SK-N-SH treated with all-trans-retinoic acid at 6 μM for 48 hours (cell line): ENCODE data around the gene C6orf120.

Experiments
- CSDC2 ChIP-seq: fragments of 250-450 bp; sonication (Bioruptor Pico); IDR thresholded peaks from 2 replicates; pipeline ENCODE4 v1.5.0; 2020; ENCODE audit warnings: mild to moderate bottlenecking, moderate library complexity
- GLIS3 ChIP-seq: fragments of 250-450 bp; sonication (Bioruptor Pico); IDR thresholded peaks from 2 replicates; pipeline ENCODE4 v1.5.0; 2020; ENCODE audit warnings: mild to moderate bottlenecking, moderate library complexity
- ISL1 ChIP-seq: fragments of 250-450 bp; sonication (Bioruptor Pico); IDR thresholded peaks from 2 replicates; pipeline ENCODE4 v2.1.2; 2022; ENCODE audit warnings: mild to moderate bottlenecking, moderate library complexity
- RARB ChIP-seq: fragments of 250-450 bp; sonication (Bioruptor Pico); IDR thresholded peaks from 2 replicates; pipeline ENCODE4 v1.8.0; 2021; ENCODE audit warnings: mild to moderate bottlenecking, moderate library complexity
- ZFP30 ChIP-seq: fragments of 450-650 bp; formaldehyde crosslinking; IDR thresholded peaks from 2 replicates; pipeline ENCODE4 v1.5.0; 2022; ENCODE audit warnings: mild to moderate bottlenecking, moderate library complexity

DNA sequence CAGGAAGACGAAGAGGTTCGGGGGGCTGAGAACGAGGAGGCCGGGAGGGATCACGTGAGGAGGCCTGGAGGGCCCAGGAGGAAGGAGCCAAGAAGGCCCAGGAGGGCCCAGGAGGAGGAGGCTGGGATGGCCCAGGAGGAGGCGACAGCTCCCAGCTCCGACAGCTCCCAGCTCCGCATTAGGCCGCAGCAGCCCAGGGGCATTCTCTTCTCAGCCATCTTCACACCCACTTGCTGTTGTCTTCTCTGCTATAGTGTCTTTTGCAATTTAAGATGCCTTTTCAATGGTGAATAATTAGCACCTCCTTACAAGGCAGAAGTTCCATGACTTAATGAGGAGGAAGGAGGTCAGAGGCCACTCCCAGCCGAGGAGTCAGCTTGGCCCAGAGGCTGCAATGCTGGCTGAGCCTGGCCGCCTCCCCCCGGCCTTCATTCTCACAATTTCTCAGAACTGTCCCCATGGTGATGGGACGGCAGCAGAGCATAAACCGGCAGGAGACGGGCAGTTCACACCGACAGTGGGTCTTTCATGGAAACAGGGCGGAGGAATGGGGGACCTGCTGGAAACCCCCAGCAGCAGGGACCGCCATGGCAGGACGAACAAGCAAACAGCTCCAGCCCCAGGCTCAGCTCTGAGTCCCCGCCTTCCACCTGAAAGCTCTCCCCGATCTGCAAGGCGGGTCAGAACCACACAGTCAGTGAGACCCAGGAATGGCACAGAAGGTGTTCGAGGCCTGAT lies 45.2 kb upstream of the C6orf120 start:
- no peak for TF ChIP-seq ZFP30 (CRISPR knock-in tag)
- no peak for TF ChIP-seq GLIS3
- TF ChIP-seq RARB (CRISPR knock-in tag): no peak
- TF ChIP-seq CSDC2 (CRISPR knock-in tag): no peak
- TF ChIP-seq ISL1 (CRISPR knock-in tag): no peak
